Measurements from ENCODE around the gene DLX3.

DNA sequence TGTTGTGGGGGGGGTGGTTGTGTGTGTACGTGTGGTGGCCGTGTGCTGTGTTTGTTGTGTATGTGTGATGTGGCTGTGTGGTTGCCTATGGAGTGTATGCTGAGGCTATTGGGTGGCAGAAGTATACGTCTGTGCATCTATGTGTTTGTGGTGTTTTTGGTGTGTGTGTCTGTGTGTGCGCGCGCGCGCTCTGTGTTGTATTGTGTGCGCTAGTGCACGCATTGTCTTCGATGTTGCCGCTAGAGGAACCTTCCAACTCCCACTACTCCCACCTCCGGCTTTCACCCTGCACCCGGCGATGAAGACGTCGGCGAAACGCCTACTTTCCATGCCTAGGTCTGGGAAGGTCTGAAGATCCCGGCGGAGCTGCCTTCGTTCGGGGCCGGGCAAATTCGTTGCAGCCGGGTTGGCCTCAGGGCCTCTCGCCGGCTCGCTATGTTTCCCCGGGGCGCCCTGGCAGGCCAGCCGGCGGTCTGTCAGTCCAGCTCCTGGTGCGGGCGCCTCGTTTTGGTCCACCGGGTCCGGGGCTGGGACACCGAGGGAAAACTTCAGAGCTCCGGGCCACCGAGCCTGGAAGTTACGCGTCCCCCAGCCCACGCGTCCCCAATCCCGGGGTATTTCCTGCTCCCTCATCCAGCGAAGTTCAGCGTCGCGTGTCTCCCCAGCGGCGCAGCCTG, 31.3 kb downstream of the DLX3 start:
- TF ChIP-seq EZH2 (IDR thresholded peaks at IDR 0.05; ENCODE audit: borderline replicate concordance, low read depth, low read length, severe bottlenecking): no peak
- TF ChIP-seq, protein P1, sequence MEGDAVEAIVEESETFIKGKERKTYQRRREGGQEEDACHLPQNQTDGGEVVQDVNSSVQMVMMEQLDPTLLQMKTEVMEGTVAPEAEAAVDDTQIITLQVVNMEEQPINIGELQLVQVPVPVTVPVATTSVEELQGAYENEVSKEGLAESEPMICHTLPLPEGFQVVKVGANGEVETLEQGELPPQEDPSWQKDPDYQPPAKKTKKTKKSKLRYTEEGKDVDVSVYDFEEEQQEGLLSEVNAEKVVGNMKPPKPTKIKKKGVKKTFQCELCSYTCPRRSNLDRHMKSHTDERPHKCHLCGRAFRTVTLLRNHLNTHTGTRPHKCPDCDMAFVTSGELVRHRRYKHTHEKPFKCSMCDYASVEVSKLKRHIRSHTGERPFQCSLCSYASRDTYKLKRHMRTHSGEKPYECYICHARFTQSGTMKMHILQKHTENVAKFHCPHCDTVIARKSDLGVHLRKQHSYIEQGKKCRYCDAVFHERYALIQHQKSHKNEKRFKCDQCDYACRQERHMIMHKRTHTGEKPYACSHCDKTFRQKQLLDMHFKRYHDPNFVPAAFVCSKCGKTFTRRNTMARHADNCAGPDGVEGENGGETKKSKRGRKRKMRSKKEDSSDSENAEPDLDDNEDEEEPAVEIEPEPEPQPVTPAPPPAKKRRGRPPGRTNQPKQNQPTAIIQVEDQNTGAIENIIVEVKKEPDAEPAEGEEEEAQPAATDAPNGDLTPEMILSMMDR (IDR thresholded peaks at IDR 0.05; ENCODE audit: borderline replicate concordance, extremely low read depth, low read length, poor library complexity, severe bottlenecking): no peak

Measured in DND-41 (cell line).